Stimulated activated CD4-positive, alpha-beta T cell treated with anti-CD3 and anti-CD28 coated beads, Interleukin-12 subunit alpha, Interleukin-12 subunit beta, amount 100 ng/mL, for 4 hours (primary cell): ENCODE results near the gene TRAPPC2B.
A peak's percentile ranks its signal among the peaks of the same experiment; 100 is the strongest.
"Not testable (repeated sequence)": the region's sequence is repeated elsewhere in the genome, so short reads cannot be mapped to it uniquely, and the experiment has no call there.

ENCODE experiments used
- DNase-seq: peaks from one replicate; pipeline ENCODE4 v3.0.0-alpha.2; 2020

TRAPPC2B gene

GRCh38 chr19:57362997-57363687 is at the start of gene TRAPPC2B, which contains the start of gene ZNF547:
TRAPPC2B (plus strand) TSS chr19:57363551; CDS start chr19:57364834, 1,283 bp downstream.
ZNF547 (plus strand) TSS chr19:57363551; CDS start chr19:57368556, 5,005 bp downstream.
- DNase-seq: peak; percentile 97

DNA sequence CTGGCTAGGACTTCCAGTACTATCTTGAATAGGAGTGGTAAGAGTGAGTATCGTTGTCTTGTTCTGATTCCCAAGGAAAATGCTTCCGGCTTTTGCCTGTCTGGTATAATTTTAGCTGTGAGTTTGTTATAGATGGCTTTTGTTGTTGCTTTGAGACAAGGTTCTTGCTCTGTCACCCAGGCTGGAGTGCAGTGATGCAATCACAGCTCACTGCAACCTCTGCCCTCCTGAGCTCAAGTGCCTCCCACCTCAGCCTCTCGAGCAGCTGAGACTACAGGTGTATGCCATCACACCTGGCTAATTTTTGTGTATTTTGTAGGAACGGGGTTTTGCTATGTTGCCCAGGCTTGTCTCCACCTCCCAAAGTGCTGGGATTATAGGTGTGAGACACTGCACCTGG is 49.2 kb upstream of the TRAPPC2B start:
- DNase-seq: no peak

- DNase-seq: no peak
Observed at GRCh38 chr19:57317503-57317902, 45.8 kb upstream of the TRAPPC2B start.

- no peak for DNase-seq
Observed at GRCh38 chr19:57319869-57320179, 43.5 kb upstream of the TRAPPC2B start.

DNA sequence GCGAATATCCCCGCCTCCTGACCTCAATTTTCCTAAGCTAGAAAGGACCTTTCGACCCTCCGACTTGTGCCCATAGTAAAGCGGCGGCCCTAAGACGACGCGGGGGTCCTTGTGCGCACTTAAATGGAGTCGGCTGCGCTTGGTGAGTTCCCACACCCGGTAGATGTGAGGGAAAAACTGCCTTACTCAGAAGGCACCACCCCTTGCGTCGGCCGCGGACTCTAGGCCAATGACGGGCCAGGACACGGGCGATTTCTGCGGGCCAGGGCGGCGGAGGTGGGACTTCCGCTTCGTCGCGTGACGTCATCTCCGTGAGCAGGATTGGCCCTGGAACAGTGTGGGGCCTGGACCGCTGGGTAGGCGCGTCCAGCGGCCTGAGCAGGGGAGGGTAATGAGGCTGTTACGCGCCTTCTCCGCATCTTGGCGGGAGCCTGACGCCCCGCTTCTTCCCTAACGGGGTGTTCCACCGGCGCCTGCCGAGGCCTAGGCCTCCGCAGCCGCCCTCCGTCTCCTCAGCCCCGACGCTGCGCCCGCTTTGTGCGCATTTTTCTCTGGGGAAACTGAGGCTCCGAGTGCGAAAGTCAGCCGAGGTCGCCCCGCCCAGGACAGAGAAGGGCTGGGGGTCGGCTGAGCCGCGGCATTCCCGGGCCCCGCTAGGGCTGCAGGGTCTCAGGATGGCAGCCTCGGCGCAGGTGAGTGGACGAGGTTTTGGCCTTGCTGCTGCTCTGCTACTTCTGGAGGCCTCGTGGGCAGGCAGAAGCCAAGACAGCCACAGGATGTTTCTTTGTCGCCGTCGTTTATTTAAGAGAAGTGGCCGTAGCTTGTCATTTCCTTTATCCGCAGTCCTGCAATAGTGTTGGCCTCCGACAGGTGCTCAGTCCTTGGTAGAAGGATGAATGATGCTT is 42.9 kb upstream of the TRAPPC2B start, which contains the start of gene ZNF543:
TSS of gene ZNF543 (plus strand) at position 293 of the 905 bp plus-strand sequence. CDS start at position 675, 382 bp downstream.
- peak; percentile 91 for DNase-seq

DNA sequence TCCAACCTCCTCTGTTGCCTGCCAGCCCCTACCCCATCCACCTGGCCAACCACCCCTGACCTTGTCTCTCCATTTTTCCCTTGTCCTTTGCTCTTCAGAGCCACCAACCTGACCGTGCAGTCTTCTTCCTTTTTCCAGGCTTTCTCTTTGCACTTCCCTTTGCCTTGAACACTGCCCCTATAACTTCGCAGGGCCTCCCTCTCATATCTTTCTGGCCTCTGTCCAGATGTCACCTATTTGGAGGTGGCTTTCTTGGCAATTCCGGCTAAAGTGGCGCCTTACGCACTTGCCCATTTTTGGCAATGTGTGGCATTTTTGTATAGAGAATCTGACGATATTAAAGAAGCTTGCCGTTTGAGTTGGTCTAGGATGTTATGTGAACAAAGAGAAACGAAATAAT is 42.2 kb upstream of the TRAPPC2B start:
- no peak for DNase-seq

DNA sequence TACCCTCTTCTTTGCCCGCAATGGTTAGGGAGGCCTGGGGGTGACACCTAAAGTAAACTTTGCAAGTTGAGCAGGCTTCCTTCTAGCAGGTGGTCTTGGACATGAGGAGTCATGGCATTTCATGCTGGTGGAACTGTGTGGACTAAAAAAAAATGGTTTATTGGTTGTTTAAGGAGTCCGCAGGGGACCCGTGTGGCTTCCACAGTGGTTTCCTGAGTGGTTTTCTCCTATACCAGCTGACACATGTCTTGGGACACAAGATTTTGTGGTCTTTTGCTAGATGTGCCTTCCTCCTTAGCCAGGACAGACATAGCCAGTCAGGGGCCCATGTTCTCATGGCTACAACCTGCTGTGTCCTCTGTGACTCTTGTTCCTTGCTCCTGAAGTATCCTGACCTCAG is 41.6 kb upstream of the TRAPPC2B start:
- no peak for DNase-seq

- no peak for DNase-seq
Observed at GRCh38 chr19:57324992-57325391, 38.4 kb upstream of the TRAPPC2B start.

- DNase-seq: no peak
Observed at GRCh38 chr19:57327993-57328392, 35.4 kb upstream of the TRAPPC2B start.

DNA sequence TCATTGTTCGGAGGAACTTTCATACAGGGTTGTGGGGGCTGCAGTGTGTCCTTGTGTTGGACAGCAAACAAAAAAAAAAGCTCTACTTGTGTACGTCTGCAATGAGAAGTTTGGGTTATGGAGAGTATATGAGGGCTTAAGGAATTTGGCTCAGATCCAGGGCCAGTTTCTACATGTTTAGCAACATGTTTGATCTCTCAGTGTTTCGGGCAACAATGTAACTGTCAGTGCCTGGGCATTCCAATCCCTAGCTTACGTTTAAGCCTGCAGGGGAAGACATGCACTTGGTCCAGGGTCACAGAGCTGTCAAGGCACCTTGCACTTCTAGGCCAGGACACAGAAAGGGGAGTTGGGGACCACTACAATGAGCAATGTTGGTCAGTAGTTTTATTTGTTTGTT is 29.2 kb upstream of the TRAPPC2B start:
- DNase-seq: no peak

DNA sequence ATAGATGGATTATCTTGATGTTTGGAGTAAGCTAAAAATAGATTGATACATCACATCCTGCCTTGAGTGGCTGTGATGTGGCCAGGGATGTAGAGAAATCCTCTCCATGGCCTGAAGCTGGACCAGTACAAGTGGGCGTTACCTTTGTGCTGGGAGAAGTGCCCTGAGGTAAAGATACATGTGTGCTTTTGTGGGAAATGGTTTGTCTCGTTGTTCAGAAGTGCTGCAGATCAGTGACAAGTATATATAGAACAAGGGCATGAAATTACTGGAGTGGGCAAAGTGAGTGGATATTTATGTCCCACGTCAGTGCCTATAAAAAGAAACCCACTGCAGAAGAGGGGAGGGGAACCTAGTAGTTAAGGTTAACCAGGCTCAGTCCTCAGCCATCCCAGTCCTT is 24.5 kb upstream of the TRAPPC2B start:
- no peak for DNase-seq

- DNase-seq: no peak
Observed at GRCh38 chr19:57342582-57342981, 20.8 kb upstream of the TRAPPC2B start.

GRCh38 chr19:57348136-57348535 is 15.2 kb upstream of the TRAPPC2B start:
- no peak for DNase-seq

- DNase-seq: peak; percentile 74
Observed at GRCh38 chr19:57350877-57351805, 12.2 kb upstream of the TRAPPC2B start, which contains the start of gene ZNF304. ZNF304 (plus strand) TSS chr19:57351271; CDS start chr19:57351665, 394 bp downstream.

DNA sequence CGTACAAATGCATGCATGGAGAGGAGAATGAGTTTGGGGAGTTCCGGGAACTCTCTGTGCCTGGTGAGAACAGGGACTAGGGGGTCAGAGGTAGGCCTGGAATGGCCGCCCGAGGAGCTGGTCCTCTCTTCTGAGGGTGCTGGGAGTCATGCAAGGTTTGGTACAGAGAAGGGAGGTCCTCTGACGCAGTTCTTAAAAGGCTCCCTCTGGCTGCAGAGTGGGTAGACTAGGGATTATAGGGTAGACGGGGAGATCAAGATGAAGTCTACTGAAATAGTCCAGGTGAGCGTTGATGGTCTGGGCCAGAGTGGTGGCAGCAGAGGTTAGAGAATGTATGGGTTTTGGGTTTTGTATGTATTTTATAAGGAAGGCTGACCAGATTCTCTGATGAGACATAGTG is 11.5 kb upstream of the TRAPPC2B start:
- no peak for DNase-seq

DNA sequence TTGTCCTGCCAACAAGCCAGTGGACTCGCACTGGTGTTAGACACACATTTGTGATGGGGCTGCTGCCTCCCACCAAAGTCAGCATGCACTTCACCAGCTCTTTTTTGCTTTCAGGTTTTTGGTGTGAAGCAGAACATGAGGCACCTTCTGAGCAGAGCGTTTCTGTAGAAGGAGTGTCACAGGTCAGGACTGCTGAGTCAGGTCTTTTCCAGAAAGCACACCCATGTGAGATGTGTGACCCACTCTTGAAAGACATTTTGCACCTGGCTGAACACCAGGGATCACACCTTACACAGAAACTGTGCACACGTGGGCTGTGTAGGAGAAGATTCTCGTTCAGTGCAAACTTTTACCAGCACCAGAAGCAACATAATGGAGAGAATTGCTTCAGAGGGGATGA is 7.4 kb upstream of the TRAPPC2B start:
- DNase-seq: no peak

DNA sequence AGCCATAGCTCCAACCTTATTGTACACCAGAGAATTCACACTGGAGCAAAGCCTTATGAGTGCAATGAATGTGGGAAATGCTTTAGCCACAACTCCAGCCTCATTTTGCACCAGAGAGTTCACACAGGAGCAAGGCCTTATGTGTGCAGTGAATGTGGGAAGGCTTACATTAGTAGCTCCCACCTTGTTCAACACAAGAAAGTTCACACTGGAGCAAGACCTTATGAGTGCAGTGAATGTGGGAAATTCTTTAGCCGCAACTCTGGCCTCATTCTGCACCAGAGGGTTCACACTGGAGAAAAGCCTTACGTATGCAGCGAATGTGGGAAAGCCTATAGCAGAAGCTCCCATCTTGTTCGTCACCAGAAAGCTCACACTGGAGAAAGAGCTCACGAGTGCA is 5.9 kb upstream of the TRAPPC2B start:
- DNase-seq: no peak

- DNase-seq: no peak
Observed at GRCh38 chr19:57359300-57359699, 4.1 kb upstream of the TRAPPC2B start.

DNA sequence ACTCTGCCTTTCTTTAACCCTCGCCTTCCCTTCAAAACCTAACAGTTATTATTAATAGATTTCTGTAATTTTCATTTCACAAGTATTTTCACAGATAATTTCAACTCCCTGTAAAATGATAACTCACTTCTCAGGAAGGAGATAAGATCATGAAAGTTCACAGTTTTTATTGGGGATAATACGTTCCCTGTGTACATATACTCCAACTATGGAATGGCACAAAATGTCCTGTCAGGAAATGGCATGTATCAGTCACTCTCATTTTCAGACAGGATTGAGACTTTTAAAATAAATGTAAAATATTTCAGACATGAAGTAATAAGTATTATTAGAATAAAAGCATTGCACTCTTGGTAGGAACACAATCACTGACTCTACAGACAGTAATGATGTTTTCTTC is 932 bp upstream of the TRAPPC2B start:
- DNase-seq: no peak

DNA sequence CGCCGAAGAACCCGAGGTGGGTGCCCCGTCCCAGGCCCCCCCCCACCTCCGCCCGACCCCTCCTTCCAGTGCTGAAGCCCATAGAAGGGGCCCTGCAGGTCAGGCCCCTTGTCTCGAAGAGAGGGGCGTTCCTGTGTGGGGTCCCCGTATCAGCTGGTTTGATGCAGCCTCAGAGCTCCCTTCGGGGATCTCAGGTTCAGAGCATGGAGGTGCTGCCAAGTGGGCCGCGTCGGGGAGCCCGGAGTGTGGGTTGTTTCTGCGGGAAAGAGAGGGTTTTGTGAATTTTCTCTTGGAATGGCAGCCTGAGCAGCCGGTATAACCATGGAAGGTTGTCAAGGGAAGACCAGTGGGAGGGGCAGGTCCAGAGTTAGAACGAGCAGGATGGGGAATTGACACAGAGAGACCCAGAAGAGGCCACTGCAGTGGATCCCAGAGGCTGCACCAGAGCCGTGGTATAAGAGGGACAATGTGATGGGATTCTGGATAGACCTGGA is 384 bp downstream of the TRAPPC2B start:
- DNase-seq: no peak

DNA sequence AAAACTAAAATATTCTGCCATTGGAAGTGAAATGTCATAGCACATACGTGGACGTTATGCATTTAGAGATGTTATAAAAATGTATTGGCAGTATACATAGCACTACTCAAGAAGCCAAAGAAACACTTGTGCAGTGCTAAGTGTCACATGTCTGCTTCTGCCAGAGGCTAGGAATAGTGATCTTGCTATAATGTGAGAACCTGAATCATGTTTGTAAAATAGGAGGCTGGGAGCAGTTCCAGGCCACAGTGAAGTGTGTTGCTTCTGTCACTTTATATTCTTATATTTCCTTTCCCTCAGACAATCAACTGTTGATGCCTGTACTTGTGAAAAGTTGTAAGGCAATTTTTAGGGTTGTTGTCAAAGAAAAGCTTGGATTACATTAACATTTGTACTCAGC is 3.4 kb downstream of the TRAPPC2B start:
- no peak for DNase-seq

- no peak for DNase-seq
Observed at GRCh38 chr19:57374179-57374578, 10.8 kb downstream of the TRAPPC2B start.

DNA sequence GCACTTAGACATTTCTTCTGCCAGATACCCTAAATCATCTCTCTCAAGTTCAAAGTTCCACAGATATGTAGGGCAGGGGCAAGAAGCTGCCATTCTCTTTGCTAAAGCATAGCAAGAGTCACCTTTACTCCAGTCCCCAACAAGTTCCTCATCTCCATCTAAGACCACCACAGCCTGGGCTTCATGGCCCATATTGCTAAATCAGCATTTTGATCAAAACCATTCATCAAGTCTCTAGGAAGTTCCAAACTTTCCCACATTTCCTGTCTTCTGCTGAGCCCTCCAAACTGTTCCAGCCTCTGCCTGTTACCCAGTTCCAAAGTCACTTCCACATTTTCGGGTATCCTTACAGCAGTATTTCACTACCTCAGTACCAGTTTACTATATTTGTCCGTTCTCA is 11.3 kb downstream of the TRAPPC2B start:
- DNase-seq: not testable (repeated sequence)
